ENCODE data around the gene RLF. TPM values are rescaled to one million over a fixed set of nuclear protein-coding genes. Genes with fewer than 3 reads are reported as not detected.

The RLF gene
- polyA plus RNA-seq, 1 donor (not counting 4 experiments of a cell fraction or from before 2014, with no cell fraction given): 10.7 TPM

GRCh38 chr1:40268211-40268610, 107.0 kb downstream of the RLF start:
- H3K36me3 ChIP-seq (ENCODE audit: control insufficient read depth in 2 of 2, extremely low read depth in 1 of 2, insufficient read depth in 2 of 2, low read length in 2 of 2): peaks cover 6 to 25% of the 10 kb centered on the region in 2 experiments
- no peak overlapping the region for H3K4me3 ChIP-seq (ENCODE audit: control insufficient read depth in 2 of 3, extremely low read depth in 1 of 3, insufficient read depth in 2 of 3, low read depth in 1 of 3, low read length in 3 of 3)
- H3K27ac ChIP-seq (ENCODE audit: control insufficient read depth, insufficient read depth, low read length): peak overlapping the region; percentile 76
- peak overlapping the region; percentile 46 for H3K9ac ChIP-seq (ENCODE audit: control insufficient read depth, extremely low read depth, insufficient read depth, low read length)
- no peaks in the 10 kb centered on the region for H4K20me1 ChIP-seq (ENCODE audit: control insufficient read depth, extremely low read depth, insufficient read depth, low read length)
- H2AFZ ChIP-seq (ENCODE audit: control insufficient read depth, low read length): no peak overlapping the region
- no peaks in the 10 kb centered on the region for H3K9me1 ChIP-seq (ENCODE audit: control insufficient read depth, extremely low read depth, insufficient read depth, low read length)
- H3K27me3 ChIP-seq (ENCODE audit: control insufficient read depth, extremely low read depth, insufficient read depth, low read length): no peaks in the 10 kb centered on the region
- FAIRE-seq (no peak), DNase-seq (ENCODE audit: low read depth, low spot score) (no peak)
- dilution Hi-C loops (cut with MboI; ENCODE audit: extremely low pct_ligation_motif_present, low sequenced_read_pairs): no loop called here
- peaks cover 31% of the 10 kb centered on the region for H3K4me1 ChIP-seq (ENCODE audit: control insufficient read depth, extremely low read depth, insufficient read depth, low read length)
- H3K9me3 ChIP-seq (ENCODE audit: control insufficient read depth, low read depth, low read length): no peaks in the 10 kb centered on the region
- H3K4me2 ChIP-seq (ENCODE audit: control insufficient read depth, extremely low read depth, insufficient read depth, low read depth, low read length): no peak overlapping the region
- H3K79me2 ChIP-seq (ENCODE audit: control insufficient read depth, insufficient read depth, low read length): peaks cover 18% of the 10 kb centered on the region
- no peak for TF ChIP-seq EZH2 (IDR thresholded peaks at IDR 0.05; ENCODE audit: low read length)
- TF ChIP-seq, protein P1, sequence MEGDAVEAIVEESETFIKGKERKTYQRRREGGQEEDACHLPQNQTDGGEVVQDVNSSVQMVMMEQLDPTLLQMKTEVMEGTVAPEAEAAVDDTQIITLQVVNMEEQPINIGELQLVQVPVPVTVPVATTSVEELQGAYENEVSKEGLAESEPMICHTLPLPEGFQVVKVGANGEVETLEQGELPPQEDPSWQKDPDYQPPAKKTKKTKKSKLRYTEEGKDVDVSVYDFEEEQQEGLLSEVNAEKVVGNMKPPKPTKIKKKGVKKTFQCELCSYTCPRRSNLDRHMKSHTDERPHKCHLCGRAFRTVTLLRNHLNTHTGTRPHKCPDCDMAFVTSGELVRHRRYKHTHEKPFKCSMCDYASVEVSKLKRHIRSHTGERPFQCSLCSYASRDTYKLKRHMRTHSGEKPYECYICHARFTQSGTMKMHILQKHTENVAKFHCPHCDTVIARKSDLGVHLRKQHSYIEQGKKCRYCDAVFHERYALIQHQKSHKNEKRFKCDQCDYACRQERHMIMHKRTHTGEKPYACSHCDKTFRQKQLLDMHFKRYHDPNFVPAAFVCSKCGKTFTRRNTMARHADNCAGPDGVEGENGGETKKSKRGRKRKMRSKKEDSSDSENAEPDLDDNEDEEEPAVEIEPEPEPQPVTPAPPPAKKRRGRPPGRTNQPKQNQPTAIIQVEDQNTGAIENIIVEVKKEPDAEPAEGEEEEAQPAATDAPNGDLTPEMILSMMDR (optimal IDR thresholded peaks at IDR 0.05 in 1 of 3, IDR thresholded peaks at IDR 0.05 in 1 of 3, conservative IDR thresholded peaks at IDR 0.05 in 1 of 3; ENCODE audit: extremely low read depth in 1 of 3, insufficient read depth in 2 of 3, low read length in 3 of 3): no peak

DNA sequence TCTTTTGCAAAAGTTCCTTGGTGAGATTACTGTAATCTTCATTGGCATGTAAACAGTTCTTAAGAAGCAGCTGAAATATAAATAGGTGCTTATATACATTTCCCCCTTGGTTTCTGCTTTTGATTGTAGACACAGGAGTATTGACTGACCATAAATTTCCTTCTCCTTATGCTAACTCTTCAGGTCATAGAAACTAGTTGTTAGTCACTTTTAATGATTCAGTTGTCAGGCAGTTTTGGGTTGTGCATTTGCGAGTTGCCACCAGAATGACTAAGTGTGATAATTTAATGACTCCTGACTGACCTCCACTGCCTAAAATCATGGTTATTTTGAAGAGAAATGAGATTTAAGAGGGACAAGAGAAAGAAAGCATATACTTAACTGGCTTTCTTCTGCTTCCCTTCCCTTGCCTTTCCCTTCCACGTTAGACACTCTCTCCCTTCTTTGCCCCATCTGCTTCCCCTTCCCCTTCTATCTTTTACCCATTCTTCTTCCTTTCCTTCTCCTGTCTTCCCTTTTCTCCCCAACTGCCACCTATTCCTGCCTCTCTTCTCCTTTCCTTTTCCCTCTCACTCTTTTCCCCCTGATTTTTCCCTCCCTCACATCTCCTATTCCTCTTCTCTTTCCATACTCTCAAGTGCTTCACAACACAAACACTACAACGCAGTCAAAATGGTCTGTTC, 109.1 kb downstream of the RLF start:
- Histone ChIP-seq H3K9me3 (ENCODE audit: control insufficient read depth, low read depth, low read length) (no peaks in the 10 kb centered on the region), H4K20me1 (ENCODE audit: control insufficient read depth, extremely low read depth, insufficient read depth, low read length) (no peaks in the 10 kb centered on the region), H3K4me1 (ENCODE audit: control insufficient read depth, extremely low read depth, insufficient read depth, low read length) (peaks cover 31% of the 10 kb centered on the region), H3K27me3 (ENCODE audit: control insufficient read depth, extremely low read depth, insufficient read depth, low read length) (no peaks in the 10 kb centered on the region), H3K4me2 (ENCODE audit: control insufficient read depth, extremely low read depth, insufficient read depth, low read depth, low read length) (no peak overlapping the region), H3K4me3 (ENCODE audit: control insufficient read depth in 2 of 3, extremely low read depth in 1 of 3, insufficient read depth in 2 of 3, low read depth in 1 of 3, low read length in 3 of 3) (no peak overlapping the region), H3K9ac (ENCODE audit: control insufficient read depth, extremely low read depth, insufficient read depth, low read length) (peak overlapping the region; percentile 6), H2AFZ (ENCODE audit: control insufficient read depth, low read length) (no peak overlapping the region), H3K36me3 (ENCODE audit: control insufficient read depth in 2 of 2, extremely low read depth in 1 of 2, insufficient read depth in 2 of 2, low read length in 2 of 2) (peaks cover 5 to 25% of the 10 kb centered on the region in 2 experiments), H3K27ac (ENCODE audit: control insufficient read depth, insufficient read depth, low read length) (peak overlapping the region; percentile 47), H3K79me2 (ENCODE audit: control insufficient read depth, insufficient read depth, low read length) (peaks cover 7% of the 10 kb centered on the region), H3K9me1 (ENCODE audit: control insufficient read depth, extremely low read depth, insufficient read depth, low read length) (no peaks in the 10 kb centered on the region)
- no peak for DNase-seq (ENCODE audit: low read depth, low spot score)
- TF ChIP-seq, protein P1 (optimal IDR thresholded peaks at IDR 0.05 in 1 of 3, IDR thresholded peaks at IDR 0.05 in 1 of 3, conservative IDR thresholded peaks at IDR 0.05 in 1 of 3; ENCODE audit: extremely low read depth in 1 of 3, insufficient read depth in 2 of 3, low read length in 3 of 3): no peak
- TF ChIP-seq EZH2 (IDR thresholded peaks at IDR 0.05; ENCODE audit: low read length): no peak
- FAIRE-seq: no peak
- dilution Hi-C loops (cut with MboI; ENCODE audit: extremely low pct_ligation_motif_present, low sequenced_read_pairs): no loop called here
